GM12892 (cell line): ENCODE measurements around the gene PNISR.

Experiments used
- POLR2A ChIP-seq: IDR thresholded peaks from 2 replicates; pipeline ENCODE4 v1.6.1; 2011; ENCODE audit warnings: low read depth, low read length, control low read depth
- POLR2AphosphoS5 ChIP-seq: IDR thresholded peaks from 2 replicates; pipeline ENCODE4 v1.6.1; 2011; ENCODE audit warnings: low read depth, low read length, control low read depth
- TAF1 ChIP-seq: IDR thresholded peaks from 2 replicates; pipeline ENCODE4 v1.6.1; 2011; ENCODE audit warnings: low read depth, mild to moderate bottlenecking, control low read depth, low read length, borderline replicate concordance

DNA sequence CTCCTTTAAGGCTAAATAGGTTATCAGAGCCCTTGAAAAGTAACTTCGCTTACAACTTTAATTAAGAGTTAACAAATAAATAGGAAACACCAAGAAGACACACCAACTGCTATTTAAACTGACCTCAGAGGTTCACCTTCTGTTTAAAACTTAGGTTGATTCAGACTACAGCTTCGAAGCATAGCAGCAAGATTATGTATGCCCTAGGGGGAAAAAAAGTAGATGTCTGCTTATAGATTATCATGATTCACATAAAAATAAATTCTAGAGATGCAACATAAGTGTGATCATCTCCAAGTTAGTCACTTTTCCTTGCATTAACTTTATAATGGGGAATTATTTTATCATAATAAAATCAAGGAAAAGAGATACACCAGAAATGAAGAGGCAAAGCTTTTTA lies 8.9 kb downstream of the PNISR start:
- no peak for TF ChIP-seq POLR2A
- no peak for TF ChIP-seq POLR2AphosphoS5
- TF ChIP-seq TAF1 = no peak
